ENCODE results near the gene ARPC1B.

The ARPC1B gene

DNA sequence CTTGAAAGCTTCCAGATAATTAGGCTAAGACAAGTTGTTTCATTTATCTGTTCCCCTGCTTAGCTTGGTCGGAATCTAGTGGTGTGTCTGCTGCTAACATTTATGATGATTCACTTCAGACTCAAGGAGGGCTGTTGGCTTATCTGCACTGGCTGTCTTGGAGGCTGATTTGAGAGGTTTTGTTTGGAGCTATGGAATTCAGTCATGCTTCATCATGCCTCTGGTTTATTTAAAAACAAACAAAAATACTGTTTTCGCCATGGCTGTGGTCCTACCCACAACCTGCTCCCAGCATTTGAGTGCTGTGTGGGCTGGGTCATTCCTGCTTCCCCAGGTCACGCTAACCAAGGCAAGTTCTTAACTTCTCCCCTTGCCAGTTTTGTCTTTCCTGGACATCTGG, 11.7 kb upstream of the ARPC1B start:
- DNase-seq (ENCODE audit: low read depth) = peak; percentile 91
- TF ChIP-seq, protein P1, sequence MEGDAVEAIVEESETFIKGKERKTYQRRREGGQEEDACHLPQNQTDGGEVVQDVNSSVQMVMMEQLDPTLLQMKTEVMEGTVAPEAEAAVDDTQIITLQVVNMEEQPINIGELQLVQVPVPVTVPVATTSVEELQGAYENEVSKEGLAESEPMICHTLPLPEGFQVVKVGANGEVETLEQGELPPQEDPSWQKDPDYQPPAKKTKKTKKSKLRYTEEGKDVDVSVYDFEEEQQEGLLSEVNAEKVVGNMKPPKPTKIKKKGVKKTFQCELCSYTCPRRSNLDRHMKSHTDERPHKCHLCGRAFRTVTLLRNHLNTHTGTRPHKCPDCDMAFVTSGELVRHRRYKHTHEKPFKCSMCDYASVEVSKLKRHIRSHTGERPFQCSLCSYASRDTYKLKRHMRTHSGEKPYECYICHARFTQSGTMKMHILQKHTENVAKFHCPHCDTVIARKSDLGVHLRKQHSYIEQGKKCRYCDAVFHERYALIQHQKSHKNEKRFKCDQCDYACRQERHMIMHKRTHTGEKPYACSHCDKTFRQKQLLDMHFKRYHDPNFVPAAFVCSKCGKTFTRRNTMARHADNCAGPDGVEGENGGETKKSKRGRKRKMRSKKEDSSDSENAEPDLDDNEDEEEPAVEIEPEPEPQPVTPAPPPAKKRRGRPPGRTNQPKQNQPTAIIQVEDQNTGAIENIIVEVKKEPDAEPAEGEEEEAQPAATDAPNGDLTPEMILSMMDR (conservative IDR thresholded peaks at IDR 0.05; ENCODE audit: low read length) = no peak
- H3K4me3 ChIP-seq (ENCODE audit: low read length) = no peak overlapping the region

DNA sequence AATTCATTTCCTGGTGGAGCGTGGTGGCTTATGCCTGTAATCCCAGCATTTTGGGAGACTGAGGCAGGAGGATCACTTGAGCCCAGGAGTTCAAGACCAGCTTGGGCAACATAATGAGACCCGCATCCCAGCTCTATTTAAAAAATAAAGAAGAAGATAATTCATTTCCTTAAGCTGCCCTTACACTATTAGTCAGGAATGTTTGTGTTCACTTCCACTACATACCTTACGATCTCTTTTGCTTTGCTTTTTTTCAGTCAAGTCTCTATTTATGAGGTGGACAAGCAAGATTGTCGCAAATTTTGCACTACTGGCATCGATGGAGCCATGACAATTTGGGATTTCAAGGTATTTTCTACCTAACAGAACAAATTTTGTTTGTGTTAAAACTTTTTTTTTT, 11.2 kb upstream of the ARPC1B start:
- no peak overlapping the region for H3K4me3 ChIP-seq (ENCODE audit: low read length)
- DNase-seq (ENCODE audit: low read depth) = no peak
- TF ChIP-seq, protein P1 (conservative IDR thresholded peaks at IDR 0.05; ENCODE audit: low read length) = no peak

DNA sequence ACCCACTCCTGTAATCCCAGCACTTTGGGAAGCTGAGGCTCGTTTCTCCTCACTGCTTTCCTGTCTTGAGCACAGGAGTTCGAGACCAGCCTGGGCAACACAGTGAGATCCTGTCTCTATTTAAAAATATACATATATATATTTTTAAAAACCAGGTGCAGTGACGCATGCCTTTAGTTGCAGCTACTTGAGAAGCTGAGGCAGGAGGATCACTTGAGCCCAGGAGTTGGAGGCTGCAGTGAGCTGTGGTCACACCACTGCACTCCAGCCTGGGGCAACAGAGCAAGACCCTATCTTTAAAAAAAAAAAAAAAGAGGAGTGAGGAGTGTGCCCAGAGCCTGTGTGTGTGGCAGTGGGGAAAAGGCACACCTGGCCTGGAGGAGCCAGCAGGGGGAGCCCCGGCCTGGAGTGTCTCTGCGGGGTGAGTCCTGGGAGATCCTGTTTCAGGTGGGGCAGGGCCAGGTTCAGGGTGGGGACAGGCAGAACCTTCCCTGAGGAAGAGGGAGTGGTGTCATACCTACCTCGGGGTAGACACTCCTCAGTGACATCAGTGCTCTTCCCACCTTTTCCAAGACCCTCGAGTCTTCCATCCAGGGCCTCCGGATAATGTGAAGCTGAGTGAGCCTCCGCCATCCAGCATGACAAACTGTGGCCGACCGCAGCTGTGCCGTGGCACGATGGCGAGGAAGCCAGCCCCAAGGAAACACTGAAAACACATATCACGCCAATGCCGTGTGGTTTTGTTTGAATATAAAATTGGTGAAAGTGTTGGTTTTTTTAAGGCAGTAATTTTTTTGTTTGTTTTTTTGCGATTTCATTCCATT, 9.0 kb upstream of the ARPC1B start:
- TF ChIP-seq, protein P1 (conservative IDR thresholded peaks at IDR 0.05; ENCODE audit: low read length) = peak; percentile 45
- no peak overlapping the region for H3K4me3 ChIP-seq (ENCODE audit: low read length)
- DNase-seq (ENCODE audit: low read depth) = no peak

DNA sequence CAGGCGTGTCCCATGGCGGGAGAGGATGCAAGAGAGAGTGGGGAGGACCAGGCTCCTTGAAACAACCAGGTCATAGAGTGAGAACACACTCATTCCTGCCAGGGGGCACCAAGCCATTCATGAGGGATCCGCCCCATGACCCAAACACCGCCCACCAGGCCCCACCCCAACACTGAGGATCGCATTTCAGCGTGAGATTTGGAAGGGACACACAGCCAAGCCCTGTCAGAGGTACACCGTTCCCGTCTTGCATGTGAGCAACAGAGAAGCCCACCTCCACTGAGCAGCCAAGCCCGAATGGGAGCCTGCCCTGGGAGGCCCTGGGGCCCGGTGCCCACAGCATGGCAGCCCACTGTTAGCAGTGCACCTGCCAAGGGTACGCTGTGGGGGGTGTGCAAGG, 7.9 kb upstream of the ARPC1B start:
- DNase-seq (ENCODE audit: low read depth) = no peak
- TF ChIP-seq, protein P1 (conservative IDR thresholded peaks at IDR 0.05; ENCODE audit: low read length) = no peak
- H3K4me3 ChIP-seq (ENCODE audit: low read length) = no peak overlapping the region

DNA sequence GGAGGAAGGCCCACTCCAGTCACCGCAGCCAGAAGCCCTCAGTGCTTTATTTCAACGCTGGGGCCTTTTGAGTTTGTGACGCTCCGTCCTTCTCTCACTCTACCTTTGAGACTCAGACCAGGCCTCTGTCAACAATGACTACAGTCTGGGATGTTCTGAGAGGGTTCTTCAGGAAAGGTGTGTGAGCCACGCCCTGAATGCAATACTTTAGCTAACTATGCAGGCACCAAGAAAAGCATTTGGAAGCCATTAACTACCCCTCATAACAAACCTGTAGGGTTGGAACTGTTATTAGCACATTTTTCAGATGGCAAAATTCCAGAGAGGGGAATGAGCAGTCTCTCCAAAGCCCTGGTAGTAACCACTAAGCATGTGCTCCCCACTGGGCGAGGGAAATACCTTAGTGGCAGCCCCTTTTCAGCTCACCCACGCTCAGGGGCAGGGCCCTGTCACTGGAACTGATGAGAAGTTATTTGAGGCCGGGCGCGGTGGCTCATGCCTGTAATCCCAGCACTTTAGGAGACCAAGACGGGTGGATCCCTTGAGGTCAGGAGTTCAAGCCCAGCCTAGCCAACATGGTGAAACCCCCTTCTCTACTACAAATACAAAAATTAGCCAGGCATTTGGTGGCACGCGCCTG, 5.7 kb upstream of the ARPC1B start:
- DNase-seq (ENCODE audit: low read depth) = no peak
- H3K4me3 ChIP-seq (ENCODE audit: low read length) = no peak overlapping the region
- TF ChIP-seq, protein P1 (conservative IDR thresholded peaks at IDR 0.05; ENCODE audit: low read length) = no peak

DNA sequence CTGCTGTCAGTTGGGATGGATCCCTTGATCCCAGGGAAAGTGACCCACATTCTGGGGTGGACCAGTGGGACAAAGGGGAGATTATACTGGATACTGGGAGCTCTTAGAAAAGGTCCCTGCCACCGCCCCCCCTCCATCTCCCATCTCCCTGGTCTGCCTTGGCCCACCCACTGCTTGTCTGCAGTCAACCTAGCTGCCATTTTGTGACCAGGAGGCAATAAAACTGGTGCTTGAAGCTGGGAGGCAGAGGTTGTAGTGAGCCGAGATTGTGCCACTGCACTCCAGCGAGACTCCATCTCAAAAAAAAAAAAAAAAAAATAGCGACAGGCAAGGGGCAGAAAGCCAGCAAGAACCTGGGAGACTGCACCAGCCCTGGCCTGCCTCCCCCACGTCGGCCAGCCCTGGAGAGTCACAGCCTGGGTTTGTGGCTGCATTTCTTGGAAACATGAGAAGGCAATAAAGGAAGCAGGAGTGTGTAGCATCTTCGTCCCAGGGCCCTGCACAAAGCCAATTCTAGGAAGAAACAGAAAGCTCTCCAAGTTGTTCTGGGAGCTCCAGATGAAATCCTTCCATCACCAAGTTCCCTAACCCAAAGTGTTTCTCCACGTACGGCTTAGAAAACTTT, 4.7 kb upstream of the ARPC1B start:
- DNase-seq (ENCODE audit: low read depth) = peak; percentile 47
- TF ChIP-seq, protein P1 (conservative IDR thresholded peaks at IDR 0.05; ENCODE audit: low read length) = no peak
- H3K4me3 ChIP-seq (ENCODE audit: low read length) = no peak overlapping the region
